Measurements from ENCODE around the gene DIRAS1. TPM values are rescaled to one million over a fixed set of nuclear protein-coding genes. Genes with fewer than 3 reads are reported as not detected.

The DIRAS1 gene, protein sequence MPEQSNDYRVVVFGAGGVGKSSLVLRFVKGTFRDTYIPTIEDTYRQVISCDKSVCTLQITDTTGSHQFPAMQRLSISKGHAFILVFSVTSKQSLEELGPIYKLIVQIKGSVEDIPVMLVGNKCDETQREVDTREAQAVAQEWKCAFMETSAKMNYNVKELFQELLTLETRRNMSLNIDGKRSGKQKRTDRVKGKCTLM
- total RNA-seq (not detected), total RNA-seq (0 to 1.1 (median 0.13) reads per million in 172 experiments)
- 0.05 TPM for polyA plus RNA-seq (2013, experiment 1 of 2)
- polyA plus RNA-seq (2013, experiment 2 of 2): 0.23 TPM

- ATAC-seq (ENCODE audit: poor library complexity): no peak
- peaks cover 5% of the 10 kb centered on the region for H3K4me1 Mint-ChIP-seq (ENCODE audit: low read depth)
- peaks cover 32% of the 10 kb centered on the region for H3K27me3 Mint-ChIP-seq
- H3K9me3 ChIP-seq (ENCODE audit: control insufficient read depth in 1 of 2, insufficient read depth in 1 of 2, low read length in 2 of 2): peaks cover 0 to 35% of the 10 kb centered on the region in 2 experiments
- H3K4me3 Mint-ChIP-seq: peak within 1 kb of the TSS; percentile 11
- H3K27me3 ChIP-seq (ENCODE audit: control insufficient read depth in 1 of 2, insufficient read depth in 2 of 2, low read length in 2 of 2): peaks cover 40 to 45% of the 10 kb centered on the region in 2 experiments
- TF ChIP-seq CTCF (IDR thresholded peaks at IDR 0.05): no peak
- POLR2A ChIA-PET: no interaction called here
- H3K4me3 ChIP-seq (ENCODE audit: low read length): no peak within 1 kb of the TSS
- H3K36me3 Mint-ChIP-seq (ENCODE audit: low read depth): no peaks in the 10 kb centered on the region
- no peaks in the 10 kb centered on the region for H3K36me3 ChIP-seq (ENCODE audit: insufficient read depth, low read length)
- H3K9me3 Mint-ChIP-seq: no peaks in the 10 kb centered on the region
- peak in 1 of 14 experiments; percentile 13 for DNase-seq
- no peak within 1 kb of the TSS for H3K27ac Mint-ChIP-seq
- CTCF ChIA-PET: no interaction called here
- H3K4me1 ChIP-seq (ENCODE audit: insufficient read depth, low read length): peaks cover 11% of the 10 kb centered on the region
- intact Hi-C loops (cut with DNase I, micrococcal nuclease): no loop called here
- no peak within 1 kb of the TSS for H3K27ac ChIP-seq (ENCODE audit: low read depth in 1 of 2, low read length in 2 of 2)
These were observed at the start of gene DIRAS1 for GRCh38 chr19:2720777-2721569. Gene DIRAS1 (minus strand): TSS chr19:2721372. CDS start chr19:2717806, 3,566 bp downstream.

GRCh38 chr19:2770055-2771013, 49.2 kb upstream of the DIRAS1 start:
- Mint-ChIP-seq H3K27me3 (no peaks in the 10 kb centered on the region), H3K4me1 (ENCODE audit: low read depth) (peaks cover 14% of the 10 kb centered on the region), H3K27ac (no peak overlapping the region), H3K36me3 (ENCODE audit: low read depth) (peaks cover 7% of the 10 kb centered on the region), H3K4me3 (no peak overlapping the region), H3K9me3 (no peaks in the 10 kb centered on the region)
- H3K36me3 ChIP-seq (ENCODE audit: insufficient read depth, low read length): peaks cover 45% of the 10 kb centered on the region
- no peaks in the 10 kb centered on the region for H3K27me3 ChIP-seq (ENCODE audit: control insufficient read depth in 1 of 2, insufficient read depth in 2 of 2, low read length in 2 of 2)
- no peaks in the 10 kb centered on the region for H3K9me3 ChIP-seq (ENCODE audit: control insufficient read depth in 1 of 2, insufficient read depth in 1 of 2, low read length in 2 of 2)
- ChIA-PET POLR2A (no interaction called here), CTCF (no interaction called here)
- intact Hi-C loops (cut with DNase I, micrococcal nuclease): no loop called here
- H3K27ac ChIP-seq (ENCODE audit: low read depth in 1 of 2, low read length in 2 of 2): no peak overlapping the region
- TF ChIP-seq CTCF (IDR thresholded peaks at IDR 0.05): no peak
- peaks cover 24% of the 10 kb centered on the region for H3K4me1 ChIP-seq (ENCODE audit: insufficient read depth, low read length)
- DNase-seq (no peak), ATAC-seq (ENCODE audit: poor library complexity) (no peak)
- H3K4me3 ChIP-seq (ENCODE audit: low read length): no peak overlapping the region

- peaks cover 13% of the 10 kb centered on the region for H3K4me1 ChIP-seq (ENCODE audit: insufficient read depth, low read length)
- H3K4me3 ChIP-seq (ENCODE audit: low read length): no peak overlapping the region
- no peak overlapping the region for H3K4me3 Mint-ChIP-seq
- intact Hi-C loops (cut with DNase I, micrococcal nuclease): no loop called here
- TF ChIP-seq CTCF (IDR thresholded peaks at IDR 0.05): no peak
- POLR2A ChIA-PET: no interaction called here
- peaks cover 5% of the 10 kb centered on the region for H3K36me3 Mint-ChIP-seq (ENCODE audit: low read depth)
- DNase-seq (no peak), ATAC-seq (ENCODE audit: poor library complexity) (no peak)
- H3K27me3 Mint-ChIP-seq: no peaks in the 10 kb centered on the region
- H3K27ac Mint-ChIP-seq: no peak overlapping the region
- peaks cover 54% of the 10 kb centered on the region for H3K36me3 ChIP-seq (ENCODE audit: insufficient read depth, low read length)
- H3K9me3 Mint-ChIP-seq: no peaks in the 10 kb centered on the region
- no peaks in the 10 kb centered on the region for H3K27me3 ChIP-seq (ENCODE audit: control insufficient read depth in 1 of 2, insufficient read depth in 2 of 2, low read length in 2 of 2)
- no peaks in the 10 kb centered on the region for H3K9me3 ChIP-seq (ENCODE audit: control insufficient read depth in 1 of 2, insufficient read depth in 1 of 2, low read length in 2 of 2)
- CTCF ChIA-PET: no interaction called here
- H3K27ac ChIP-seq (ENCODE audit: low read depth in 1 of 2, low read length in 2 of 2): no peak overlapping the region
- peaks cover 3% of the 10 kb centered on the region for H3K4me1 Mint-ChIP-seq (ENCODE audit: low read depth)
These were observed 48.0 kb upstream of the DIRAS1 start for GRCh38 chr19:2769218-2769617.

Measured in CD4-positive, alpha-beta T cell (primary cell).